Trophoblast cell (in vitro differentiated cells and primary cell): ENCODE measurements around the gene DOK4.

Experiments used
- DNase-seq, 2 donors: peaks; one replicate each; pipeline ENCODE4 v3.0.0-alpha.2; 2016
- H2AFZ ChIP-seq: 2 replicates; pipeline ENCODE4 v1.6.1; 2013; ENCODE audit warnings: low read length, moderate library complexity, mild to moderate bottlenecking; ENCODE audit not compliant: insufficient read depth, poor library complexity
- H2AK5ac ChIP-seq: 2 replicates; pipeline ENCODE4 v1.6.1; 2013; ENCODE audit warnings: mild to moderate bottlenecking, low read length
- H2BK120ac ChIP-seq: 2 replicates; pipeline ENCODE4 v1.6.1; 2013; ENCODE audit warnings: low read length, mild to moderate bottlenecking, moderate library complexity; ENCODE audit not compliant: insufficient read depth, poor library complexity
- H2BK12ac ChIP-seq: 2 replicates; pipeline ENCODE4 v1.6.1; 2013; ENCODE audit warnings: mild to moderate bottlenecking, low read length, moderate library complexity
- H2BK5ac ChIP-seq: 2 replicates; pipeline ENCODE4 v1.6.1; 2013; ENCODE audit warnings: low read length, low read depth, moderate library complexity, mild to moderate bottlenecking; ENCODE audit not compliant: poor library complexity
- H3K14ac ChIP-seq: 2 replicates; pipeline ENCODE4 v1.6.1; 2013; ENCODE audit warnings: mild to moderate bottlenecking, low read length
- H3K18ac ChIP-seq: 2 replicates; pipeline ENCODE4 v1.6.1; 2013; ENCODE audit warnings: mild to moderate bottlenecking, low read length
- H3K23ac ChIP-seq: 2 replicates; pipeline ENCODE4 v1.6.1; 2013; ENCODE audit warnings: low read length
- H3K27ac ChIP-seq: 2 replicates; pipeline ENCODE4 v1.5.1; 2013; ENCODE audit warnings: low read depth, mild to moderate bottlenecking, inconsistent platforms, low read length, moderate library complexity
- H3K27me3 ChIP-seq: 2 replicates; pipeline ENCODE4 v1.6.1; 2013; ENCODE audit warnings: inconsistent platforms, mild to moderate bottlenecking, low read length, moderate library complexity; ENCODE audit not compliant: insufficient read depth
- H3K36me3 ChIP-seq, 2 experiments: 1 replicate in 1 of 2; 2 replicates in 1 of 2; pipeline ENCODE4 v1.6.1; 2013; ENCODE audit warnings: low read length in 2 of 2, mild to moderate bottlenecking in 2 of 2, moderate library complexity in 1 of 2; ENCODE audit not compliant: insufficient read depth in 2 of 2, control insufficient read depth in 1 of 2
- H3K4ac ChIP-seq: 2 replicates; pipeline ENCODE4 v1.6.1; 2013; ENCODE audit warnings: low read depth, mild to moderate bottlenecking, low read length, moderate library complexity
- H3K4me1 ChIP-seq, 2 experiments: 1 replicate in 1 of 2; 2 replicates in 1 of 2; pipeline ENCODE4 v1.6.1; 2013; ENCODE audit warnings: low read length in 2 of 2, mild to moderate bottlenecking in 2 of 2, moderate library complexity in 1 of 2; ENCODE audit not compliant: insufficient read depth in 2 of 2, control insufficient read depth in 1 of 2
- H3K4me2 ChIP-seq: 2 replicates; pipeline ENCODE4 v1.6.1; 2013; ENCODE audit warnings: inconsistent platforms, mild to moderate bottlenecking, low read length, moderate library complexity
- H3K4me3 ChIP-seq: 2 replicates; pipeline ENCODE4 v1.5.1; 2013; ENCODE audit warnings: mild to moderate bottlenecking, low read depth, low read length, inconsistent platforms
- H3K79me1 ChIP-seq: one replicate; pipeline ENCODE4 v1.6.1; 2013; ENCODE audit warnings: low read length
- H3K79me2 ChIP-seq: 2 replicates; pipeline ENCODE4 v1.6.1; 2013; ENCODE audit warnings: low read length, mild to moderate bottlenecking; ENCODE audit not compliant: control insufficient read depth, insufficient read depth, poor library complexity
- H3K9ac ChIP-seq: 2 replicates; pipeline ENCODE4 v1.6.1; 2013; ENCODE audit warnings: mild to moderate bottlenecking, low read length
- H3K9me3 ChIP-seq: 2 replicates; pipeline ENCODE4 v1.6.1; 2013; ENCODE audit warnings: low read depth, mild to moderate bottlenecking, control low read depth, inconsistent platforms, low read length; ENCODE audit not compliant: insufficient read depth
- H4K12ac ChIP-seq: 2 replicates; pipeline ENCODE4 v1.6.1; 2013; ENCODE audit warnings: low read depth, mild to moderate bottlenecking, low read length, moderate library complexity
- H4K8ac ChIP-seq: 2 replicates; pipeline ENCODE4 v1.6.1; 2013; ENCODE audit warnings: low read depth, mild to moderate bottlenecking, low read length, moderate library complexity
- H4K91ac ChIP-seq: one replicate; pipeline ENCODE4 v1.6.1; 2013; ENCODE audit warnings: low read depth, mild to moderate bottlenecking, low read length, moderate library complexity
- WGBS: extraction: QIAGEN DNeasy Blood & Tissue Kit; methylation state at CpG from one replicate; pipeline ENCODE4 v1.1.7; 2013; ENCODE audit warnings: missing lambda C conversion rate; ENCODE audit not compliant: insufficient read length, insufficient coverage; ENCODE audit errors: extremely low coverage; 5-methylcytosine and 5-hydroxymethylcytosine counted together

Gene DOK4

GRCh38 chr16:57534337-57534880 lies 48.1 kb upstream of the DOK4 start:
- H4K12ac ChIP-seq = no peak overlapping the region
- H3K4me3 ChIP-seq = no peak overlapping the region
- H3K4me1 ChIP-seq = peaks cover 35 to 48% of the 10 kb centered on the region in 2 experiments
- H4K91ac ChIP-seq = no peak overlapping the region
- no peak overlapping the region for H2BK12ac ChIP-seq
- H2BK5ac ChIP-seq = no peak overlapping the region
- no peak overlapping the region for H4K8ac ChIP-seq
- WGBS = no CpG with 5 or more reads among the region's 7 CpGs
- H3K79me2 ChIP-seq = peaks cover 6% of the 10 kb centered on the region
- no peak overlapping the region for H3K18ac ChIP-seq
- no peak overlapping the region for H2BK120ac ChIP-seq
- no peak overlapping the region for H3K23ac ChIP-seq
- peaks cover 3 to 4% of the 10 kb centered on the region in 2 experiments for H3K36me3 ChIP-seq
- peaks cover 5% of the 10 kb centered on the region for H3K9me3 ChIP-seq
- H3K14ac ChIP-seq = no peak overlapping the region
- H2AK5ac ChIP-seq = no peak overlapping the region
- H3K4ac ChIP-seq = no peak overlapping the region
- H3K79me1 ChIP-seq = peaks cover 13% of the 10 kb centered on the region
- H3K4me2 ChIP-seq = no peak overlapping the region
- no peak overlapping the region for H3K9ac ChIP-seq
- DNase-seq = no peak
- no peak overlapping the region for H3K27ac ChIP-seq
- H2AFZ ChIP-seq = no peak overlapping the region
- no peaks in the 10 kb centered on the region for H3K27me3 ChIP-seq

- Histone ChIP-seq H3K4me1 (peaks cover 40 to 56% of the 10 kb centered on the region in 2 experiments), H2BK120ac (no peak overlapping the region), H3K36me3 (peaks cover 3 to 4% of the 10 kb centered on the region in 2 experiments), H3K18ac (no peak overlapping the region), H3K9me3 (peaks cover 5% of the 10 kb centered on the region), H3K4me3 (no peak overlapping the region), H3K27me3 (no peaks in the 10 kb centered on the region), H3K4me2 (no peak overlapping the region), H4K91ac (no peak overlapping the region), H4K8ac (no peak overlapping the region), H2AFZ (no peak overlapping the region), H3K23ac (no peak overlapping the region), H2AK5ac (no peak overlapping the region), H3K79me1 (peaks cover 14% of the 10 kb centered on the region), H3K79me2 (peaks cover 7% of the 10 kb centered on the region), H3K4ac (no peak overlapping the region), H3K14ac (no peak overlapping the region), H4K12ac (no peak overlapping the region), H3K27ac (no peak overlapping the region), H3K9ac (no peak overlapping the region), H2BK12ac (no peak overlapping the region), H2BK5ac (no peak overlapping the region)
- no CpG with 5 or more reads among the region's 19 CpGs for WGBS
- no peak for DNase-seq
Measured at GRCh38 chr16:57533431-57534336, 47.4 kb upstream of the DOK4 start.

GRCh38 chr16:57532266-57532625 lies 46.0 kb upstream of the DOK4 start:
- Histone ChIP-seq H3K4me3 (no peak overlapping the region), H2BK12ac (no peak overlapping the region), H3K14ac (no peak overlapping the region), H3K79me2 (peaks cover 7% of the 10 kb centered on the region), H3K27ac (no peak overlapping the region), H3K18ac (no peak overlapping the region), H3K9me3 (peaks cover 5% of the 10 kb centered on the region), H3K79me1 (peaks cover 21% of the 10 kb centered on the region), H3K27me3 (no peaks in the 10 kb centered on the region), H4K8ac (no peak overlapping the region), H3K9ac (no peak overlapping the region), H2BK5ac (no peak overlapping the region), H2AK5ac (no peak overlapping the region), H4K12ac (no peak overlapping the region), H3K4me2 (no peak overlapping the region), H2BK120ac (no peak overlapping the region), H3K4ac (no peak overlapping the region), H2AFZ (no peak overlapping the region), H3K36me3 (peaks cover 3 to 4% of the 10 kb centered on the region in 2 experiments), H4K91ac (no peak overlapping the region), H3K23ac (no peak overlapping the region), H3K4me1 (peaks cover 45 to 62% of the 10 kb centered on the region in 2 experiments)
- DNase-seq = no peak
- no CpG with 5 or more reads among the region's 7 CpGs for WGBS

GRCh38 chr16:57531635-57532265 lies 45.5 kb upstream of the DOK4 start:
- no peak overlapping the region for H3K14ac ChIP-seq
- H4K12ac ChIP-seq = no peak overlapping the region
- no peak overlapping the region for H4K8ac ChIP-seq
- H2BK5ac ChIP-seq = no peak overlapping the region
- H3K79me1 ChIP-seq = peaks cover 17% of the 10 kb centered on the region
- H2AK5ac ChIP-seq = no peak overlapping the region
- no peak for DNase-seq
- no peak overlapping the region for H2BK12ac ChIP-seq
- H3K4me1 ChIP-seq = peaks cover 42 to 58% of the 10 kb centered on the region in 2 experiments
- H3K4me2 ChIP-seq = no peak overlapping the region
- no peak overlapping the region for H3K27ac ChIP-seq
- H3K9ac ChIP-seq = no peak overlapping the region
- H3K23ac ChIP-seq = no peak overlapping the region
- H3K4me3 ChIP-seq = no peak overlapping the region
- H3K36me3 ChIP-seq = peaks cover 3 to 4% of the 10 kb centered on the region in 2 experiments
- H2AFZ ChIP-seq = no peak overlapping the region
- H3K18ac ChIP-seq = no peak overlapping the region
- H4K91ac ChIP-seq = no peak overlapping the region
- H3K79me2 ChIP-seq = peaks cover 5% of the 10 kb centered on the region
- H3K4ac ChIP-seq = no peak overlapping the region
- H2BK120ac ChIP-seq = no peak overlapping the region
- H3K27me3 ChIP-seq = no peaks in the 10 kb centered on the region
- no CpG with 5 or more reads among the region's 8 CpGs for WGBS
- peaks cover 5% of the 10 kb centered on the region for H3K9me3 ChIP-seq
